Esophagus muscularis mucosa (tissue), 4 donors: Measurements from ENCODE around the gene COPG2. TPM values are rescaled to one million over a fixed set of nuclear protein-coding genes. Genes with fewer than 3 reads are reported as not detected.

Source experiments
- DNase-seq: peaks from one replicate; pipeline ENCODE4 v3.0.0-alpha.2; 2017; ENCODE audit errors: extremely low spot score
- H3K27ac ChIP-seq, 4 donors: fragments of 200-600 bp; sonication (generic); replicated peaks in 1 of 4; 1 replicate in 3 of 4; 2 replicates in 1 of 4; pipeline ENCODE4 v1.5.1; 2016 to 2019; ENCODE audit warnings: mild to moderate bottlenecking in 1 of 4
- H3K27me3 ChIP-seq, 4 donors: fragments of 200-600 bp; sonication (generic); one replicate each; pipeline versions ENCODE4 v1.5.1 to v1.6.0; 2016 to 2019
- H3K36me3 ChIP-seq, 4 donors: fragments of 200-600 bp; sonication (generic); one replicate each; pipeline ENCODE4 v1.5.1; 2016 to 2019
- H3K4me1 ChIP-seq, 4 donors: fragments of 200-600 bp; sonication (generic); one replicate each; pipeline ENCODE4 v1.5.1; 2016 to 2019
- H3K4me3 ChIP-seq, 4 donors: fragments of 200-600 bp; sonication (generic); 1 replicate in 2 of 4; 2 replicates in 2 of 4; pipeline ENCODE4 v1.5.1; 2016 to 2019; ENCODE audit warnings: mild to moderate bottlenecking in 4 of 4, moderate library complexity in 1 of 4
- H3K9me3 ChIP-seq, 4 donors: fragments of 200-600 bp; sonication (generic); 1 replicate in 3 of 4; 2 replicates in 1 of 4; pipeline ENCODE4 v1.5.1; 2016 to 2019
- CTCF ChIP-seq, 3 experiments: fragments of 200-600 bp in 2 of 3; fragments of 450-650 bp in 1 of 3; sonication (generic) in 2 of 3; IDR thresholded peaks; one replicate each; pipeline ENCODE4 v1.5.1; 2017 to 2019; ENCODE audit warnings: antibody characterized with exemption in 3 of 3, mild to moderate bottlenecking in 2 of 3, moderate library complexity in 1 of 3
- EP300 ChIP-seq: sonication (generic); formaldehyde crosslinking; IDR thresholded peaks from one replicate; pipeline ENCODE4 v1.6.1; 2017; ENCODE audit warnings: antibody characterized with exemption
- POLR2A ChIP-seq: fragments of 450-650 bp; IDR thresholded peaks from one replicate; pipeline ENCODE4 v1.6.1; 2017; ENCODE audit warnings: antibody characterized with exemption, moderate library complexity, mild to moderate bottlenecking, low read depth
- POLR2AphosphoS5 ChIP-seq, 2 donors: sonication (generic); formaldehyde crosslinking; IDR thresholded peaks; one replicate each; pipeline ENCODE4 v1.6.1; 2017; ENCODE audit warnings: antibody characterized with exemption in 2 of 2
- WGBS: methylation state at CpG from one replicate; pipeline ENCODE4 v1.1.5; 2018; 5-methylcytosine and 5-hydroxymethylcytosine counted together
- intact Hi-C: fragments of 100-400 bp; cut with DNase I; formaldehyde crosslinking; loops from one replicate; pipeline ENCODE4 v1.15.1; 2023
- total RNA-seq, 4 donors: library from RNA; depleted of rRNA; stranded (reverse); fragments of >200 nt; gene quantifications; one replicate each; pipeline versions ENCODE4 v1.1.0 to v1.2.1, GENCODE V29; 2016

Gene COPG2
- total RNA-seq, 4 donors from 2014 or later, result 9.6 to 11.9 (median 10.7) TPM

- Histone ChIP-seq H3K4me1 (no peaks in the 10 kb centered on the region), H3K36me3 (no peaks in the 10 kb centered on the region), H3K9me3 (no peaks in the 10 kb centered on the region), H3K27me3 (peaks cover 0 to 13% (median 0%) of the 10 kb centered on the region in 4 donors), H3K4me3 (no peak overlapping the region), H3K27ac (no peak overlapping the region)
- intact Hi-C loops, result no loop called here
- TF ChIP-seq POLR2A (no peak), EP300 (no peak), CTCF (IDR thresholded peaks at IDR 0.05) (no peak), POLR2AphosphoS5 (IDR thresholded peaks at IDR 0.05) (no peak)
- no peak for DNase-seq
- 74% methylated on average over 1 of the region's 1 CpG for WGBS
Measured at GRCh38 chr7:130703851-130704250, 35.3 kb upstream of the COPG2 start.

- TF ChIP-seq EP300, result no peak
- no peak for TF ChIP-seq CTCF (IDR thresholded peaks at IDR 0.05)
- no peak for TF ChIP-seq POLR2A
- TF ChIP-seq POLR2AphosphoS5 (IDR thresholded peaks at IDR 0.05), result no peak
- no peak for DNase-seq
- WGBS, result 92% methylated on average over 2 of the region's 2 CpGs
Measured at GRCh38 chr7:130701650-130702049, 33.1 kb upstream of the COPG2 start.

GRCh38 chr7:130700760-130701159 is 32.2 kb upstream of the COPG2 start:
- no peak for TF ChIP-seq POLR2A
- TF ChIP-seq POLR2AphosphoS5 (IDR thresholded peaks at IDR 0.05), result no peak
- TF ChIP-seq CTCF (IDR thresholded peaks at IDR 0.05), result no peak
- TF ChIP-seq EP300, result no peak
- H3K4me1 ChIP-seq, result no peaks in the 10 kb centered on the region

More at GRCh38 chr7:130701650-130702049, 33.1 kb upstream of the COPG2 start:
- Histone ChIP-seq H3K27ac (no peak overlapping the region), H3K9me3 (no peaks in the 10 kb centered on the region), H3K4me1 (no peaks in the 10 kb centered on the region), H3K36me3 (no peaks in the 10 kb centered on the region), H3K4me3 (no peak overlapping the region), H3K27me3 (peaks cover 0 to 7% (median 0%) of the 10 kb centered on the region in 4 donors)
- intact Hi-C loops, result no loop called here

DNA sequence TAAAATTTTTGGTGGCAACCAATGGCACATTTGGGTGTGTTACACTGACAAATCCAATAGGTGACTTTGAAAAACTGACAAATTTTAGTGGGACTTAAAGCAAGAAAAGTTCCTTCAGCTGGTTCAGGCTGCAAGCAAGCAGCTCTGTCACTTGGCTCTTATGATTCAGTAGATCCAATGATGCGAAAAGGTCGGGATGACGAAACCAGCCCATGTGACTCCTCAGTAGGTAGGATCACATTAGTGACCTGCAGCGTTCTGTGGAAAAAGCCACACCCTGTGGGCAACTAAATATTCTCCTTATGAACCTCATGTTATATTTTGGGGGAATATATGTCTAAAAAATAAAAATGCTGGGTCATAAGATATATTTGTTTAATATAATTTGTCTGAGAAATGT is 31.1 kb upstream of the COPG2 start:
- Histone ChIP-seq H3K4me1 (no peaks in the 10 kb centered on the region), H3K4me3 (no peak overlapping the region), H3K9me3 (no peaks in the 10 kb centered on the region), H3K27ac (no peak overlapping the region), H3K36me3 (no peaks in the 10 kb centered on the region), H3K27me3 (no peaks in the 10 kb centered on the region)
- TF ChIP-seq CTCF (IDR thresholded peaks at IDR 0.05), result no peak
- TF ChIP-seq POLR2AphosphoS5 (IDR thresholded peaks at IDR 0.05), result no peak
- TF ChIP-seq EP300, result no peak
- TF ChIP-seq POLR2A, result no peak
- intact Hi-C loops, result no loop called here
- 63% methylated on average over 4 of the region's 4 CpGs for WGBS
- no peak for DNase-seq

More at GRCh38 chr7:130700760-130701159, 32.2 kb upstream of the COPG2 start:
- Histone ChIP-seq H3K4me3 (no peak overlapping the region), H3K9me3 (no peaks in the 10 kb centered on the region), H3K27ac (no peak overlapping the region), H3K36me3 (no peaks in the 10 kb centered on the region), H3K27me3 (peaks cover 0 to 3% (median 0%) of the 10 kb centered on the region in 4 donors)
- intact Hi-C loops, result no loop called here
- 94% methylated on average over 1 of the region's 1 CpG for WGBS
- no peak for DNase-seq

- Histone ChIP-seq H3K9me3 (no peaks in the 10 kb centered on the region), H3K4me1 (no peaks in the 10 kb centered on the region), H3K4me3 (no peak overlapping the region), H3K27me3 (no peaks in the 10 kb centered on the region), H3K27ac (no peak overlapping the region), H3K36me3 (no peaks in the 10 kb centered on the region)
- intact Hi-C loops, result no loop called here
- 83% methylated on average over 2 of the region's 2 CpGs for WGBS
- no peak for DNase-seq
- TF ChIP-seq CTCF (IDR thresholded peaks at IDR 0.05), result no peak
- TF ChIP-seq POLR2A, result no peak
- no peak for TF ChIP-seq POLR2AphosphoS5 (IDR thresholded peaks at IDR 0.05)
- TF ChIP-seq EP300, result no peak
Measured at GRCh38 chr7:130697820-130698219, 29.3 kb upstream of the COPG2 start.
